Measurements from ENCODE around the gene FCSK.

Gene FCSK

GRCh38 chr16:70432723-70433457 is 21.5 kb upstream of the FCSK start (continued):
- TF ChIP-seq INSM2 (tag by site-specific recombination; IDR thresholded peaks at IDR 0.05) (no peak), ZNF514 (tag by site-specific recombination; IDR thresholded peaks at IDR 0.05) (no peak), ZIC2 (tag by site-specific recombination; IDR thresholded peaks at IDR 0.05) (peak; percentile 75), ZNF600 (tag by site-specific recombination; IDR thresholded peaks at IDR 0.05) (0 out of 2 replicates have a peak, but pooled peaks have one; percentile 29), ZNF791 (tag by site-specific recombination; IDR thresholded peaks at IDR 0.05) (no peak)

- TF ChIP-seq ZNF280D (tag by site-specific recombination; IDR thresholded peaks at IDR 0.05) (no peak), ZNF2 (tag by site-specific recombination; IDR thresholded peaks at IDR 0.05) (no peak), ZNF677 (tag by site-specific recombination; IDR thresholded peaks at IDR 0.05) (no peak), ZFHX2 (tag by site-specific recombination; conservative IDR thresholded peaks at IDR 0.05) (no peak), ZNF645 (tag by site-specific recombination; IDR thresholded peaks at IDR 0.05) (no peak), ZFP3 (tag by site-specific recombination; IDR thresholded peaks at IDR 0.05; ENCODE audit: low read depth) (no peak), ZNF366 (tag by site-specific recombination; conservative IDR thresholded peaks at IDR 0.05) (no peak), GLIS1 (tag by site-specific recombination; IDR thresholded peaks at IDR 0.05) (0 out of 2 replicates have a peak, but pooled peaks have one; percentile 13), ZBTB7A (tag by site-specific recombination; IDR thresholded peaks at IDR 0.05; ENCODE audit: low read depth) (no peak), ZNF37A (tag by site-specific recombination; IDR thresholded peaks at IDR 0.05) (no peak), ZBTB44 (tag by site-specific recombination; IDR thresholded peaks at IDR 0.05) (no peak), ZNF510 (tag by site-specific recombination; IDR thresholded peaks at IDR 0.05; ENCODE audit: insufficient replicate concordance) (no peak), TRIM28 (IDR thresholded peaks at IDR 0.05; ENCODE audit: borderline replicate concordance, low read length) (no peak), BCL6B (tag by site-specific recombination; IDR thresholded peaks at IDR 0.05) (no peak), ZIC2 (tag by site-specific recombination; IDR thresholded peaks at IDR 0.05) (peak; percentile 89), ZNF211 (tag by site-specific recombination; IDR thresholded peaks at IDR 0.05; ENCODE audit: low read depth) (no peak), ZNF585B (tag by site-specific recombination; IDR thresholded peaks at IDR 0.05) (no peak), ZNF768 (tag by site-specific recombination; IDR thresholded peaks at IDR 0.05) (no peak), ZNF449 (tag by site-specific recombination; IDR thresholded peaks at IDR 0.05) (0 out of 2 replicates have a peak, but pooled peaks have one; percentile 20), ZNF335 (tag by site-specific recombination; conservative IDR thresholded peaks at IDR 0.05) (peak; percentile 92), ZNF114 (tag by site-specific recombination; IDR thresholded peaks at IDR 0.05) (no peak)
- Histone ChIP-seq H3K27ac (ENCODE audit: extremely low read depth, low read depth, low read length) (no peak overlapping the region), H3K4me3 (ENCODE audit: low read depth, low read length) (no peak overlapping the region), H3K9me3 (ENCODE audit: control insufficient read depth, insufficient read depth, low read depth, low read length) (no peaks in the 10 kb centered on the region), H3K36me3 (ENCODE audit: control insufficient read depth in 2 of 2, insufficient read depth in 1 of 2, low read length in 2 of 2) (peaks cover 0 to 13% of the 10 kb centered on the region in 2 experiments; a peak in 1 of 3 replicates), H3K4me1 (ENCODE audit: control insufficient read depth, insufficient read depth, low read length) (peaks cover 18% of the 10 kb centered on the region)
- ChIA-PET POLR2A (interaction anchor here (0.5 to 1.9 kb wide), 4 partner anchors 12 to 105 kb away, joined by 3 to 9 read pairs (median 4); no protein-coding TSS in a partner anchor), CTCF (interaction anchor here (0.5 to 1.5 kb wide), 3 partner anchors 37 to 123 kb away, joined by 3 to 4 read pairs (median 3); no protein-coding TSS in a partner anchor)
These were observed 20.8 kb upstream of the FCSK start for GRCh38 chr16:70433458-70434103.

Measured in HEK293 (cell line).